ENCODE data around the gene DNAJC18.

DNAJC18 gene

DNA sequence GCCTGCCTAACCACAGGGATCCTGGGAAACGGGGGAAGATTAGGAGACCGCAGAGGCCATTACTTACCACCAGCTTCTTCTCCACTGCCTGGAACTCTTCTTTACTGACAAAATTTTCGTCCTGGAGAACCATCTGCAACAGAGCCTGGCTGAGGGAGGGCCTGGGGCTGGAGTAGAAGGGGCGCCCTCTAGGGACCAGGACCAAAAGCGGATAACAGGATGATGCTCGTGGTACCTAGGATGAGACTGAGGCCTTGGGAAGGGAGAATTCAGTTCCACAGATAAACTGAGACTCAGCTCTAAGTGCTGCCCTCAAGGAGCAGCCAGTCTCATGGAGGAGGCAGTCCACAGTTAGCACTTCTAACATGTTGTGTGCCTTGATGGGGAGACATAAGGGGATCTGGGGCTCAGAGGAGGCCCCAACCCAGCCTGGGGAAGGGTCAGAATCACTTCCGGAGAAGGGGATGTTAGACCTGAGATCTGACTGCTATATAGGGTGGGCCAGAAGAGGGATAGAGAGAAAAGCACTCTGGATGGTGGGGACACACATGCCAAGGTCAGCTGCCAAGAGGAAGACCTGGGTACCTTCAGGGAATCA lies 36.7 kb downstream of the DNAJC18 start:
- H3K79me2 ChIP-seq (ENCODE audit: insufficient read depth, low read length) = no peaks in the 10 kb centered on the region
- peaks cover 26% of the 10 kb centered on the region for H3K4me1 ChIP-seq (ENCODE audit: insufficient read depth, low read length, severe bottlenecking)
- H3K9me2 ChIP-seq (ENCODE audit: low read depth, low read length) = no peaks in the 10 kb centered on the region
- no peaks in the 10 kb centered on the region for H3K36me3 ChIP-seq (ENCODE audit: insufficient read depth, low read length)
- H3K27ac ChIP-seq (ENCODE audit: low read depth, low read length, poor library complexity, severe bottlenecking) = peak overlapping the region; percentile 89
- H3K9ac ChIP-seq (ENCODE audit: low read length) = peak overlapping the region; percentile 58; the same call in 1 of the 2 replicates
- no peaks in the 10 kb centered on the region for H4K20me1 ChIP-seq (ENCODE audit: insufficient read depth, low read length)
- no peaks in the 10 kb centered on the region for H3F3A ChIP-seq (ENCODE audit: insufficient read depth, low read length)
- H3K27me3 ChIP-seq (ENCODE audit: insufficient read depth, low read length) = no peaks in the 10 kb centered on the region
- H3K4me2 ChIP-seq (ENCODE audit: low read length) = peak overlapping the region; percentile 84
- no peak for TF ChIP-seq EZH2 (IDR thresholded peaks at IDR 0.05; ENCODE audit: borderline replicate concordance, low read length)
- TF ChIP-seq, protein P1, sequence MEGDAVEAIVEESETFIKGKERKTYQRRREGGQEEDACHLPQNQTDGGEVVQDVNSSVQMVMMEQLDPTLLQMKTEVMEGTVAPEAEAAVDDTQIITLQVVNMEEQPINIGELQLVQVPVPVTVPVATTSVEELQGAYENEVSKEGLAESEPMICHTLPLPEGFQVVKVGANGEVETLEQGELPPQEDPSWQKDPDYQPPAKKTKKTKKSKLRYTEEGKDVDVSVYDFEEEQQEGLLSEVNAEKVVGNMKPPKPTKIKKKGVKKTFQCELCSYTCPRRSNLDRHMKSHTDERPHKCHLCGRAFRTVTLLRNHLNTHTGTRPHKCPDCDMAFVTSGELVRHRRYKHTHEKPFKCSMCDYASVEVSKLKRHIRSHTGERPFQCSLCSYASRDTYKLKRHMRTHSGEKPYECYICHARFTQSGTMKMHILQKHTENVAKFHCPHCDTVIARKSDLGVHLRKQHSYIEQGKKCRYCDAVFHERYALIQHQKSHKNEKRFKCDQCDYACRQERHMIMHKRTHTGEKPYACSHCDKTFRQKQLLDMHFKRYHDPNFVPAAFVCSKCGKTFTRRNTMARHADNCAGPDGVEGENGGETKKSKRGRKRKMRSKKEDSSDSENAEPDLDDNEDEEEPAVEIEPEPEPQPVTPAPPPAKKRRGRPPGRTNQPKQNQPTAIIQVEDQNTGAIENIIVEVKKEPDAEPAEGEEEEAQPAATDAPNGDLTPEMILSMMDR (IDR thresholded peaks at IDR 0.05; ENCODE audit: low read length) = peak; percentile 79
- no peak overlapping the region for H2AFZ ChIP-seq (ENCODE audit: low read length)
- H3K9me3 ChIP-seq (ENCODE audit: low read length) = no peaks in the 10 kb centered on the region
- peak overlapping the region; percentile 62 for H3K4me3 ChIP-seq (ENCODE audit: low read depth, low read length, poor library complexity, severe bottlenecking)

DNA sequence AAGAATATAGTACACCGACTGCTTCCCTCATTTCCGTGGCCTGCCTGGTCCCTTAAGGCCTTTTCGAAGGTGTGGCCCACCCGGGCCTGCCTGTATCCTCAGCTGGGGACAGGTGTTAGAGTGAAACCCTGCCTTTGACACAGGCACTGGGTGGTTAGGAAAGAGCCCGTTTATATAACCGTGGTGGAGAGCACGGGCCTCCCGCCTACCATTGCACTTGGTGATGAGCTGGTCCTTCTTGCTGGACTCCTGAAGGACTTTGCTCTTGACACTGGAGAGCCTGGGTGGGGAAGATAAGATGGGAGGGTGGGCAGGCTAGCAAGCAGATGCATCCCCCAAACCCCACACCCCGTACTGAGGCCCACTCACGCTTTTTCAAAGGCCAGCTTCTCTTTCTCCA lies 37.8 kb downstream of the DNAJC18 start:
- TF ChIP-seq EZH2 (IDR thresholded peaks at IDR 0.05; ENCODE audit: borderline replicate concordance, low read length) = no peak
- TF ChIP-seq, protein P1 (IDR thresholded peaks at IDR 0.05; ENCODE audit: low read length) = no peak
- H3K9me3 ChIP-seq (ENCODE audit: low read length) = no peaks in the 10 kb centered on the region
- no peaks in the 10 kb centered on the region for H3K79me2 ChIP-seq (ENCODE audit: insufficient read depth, low read length)
- no peak overlapping the region for H3K27ac ChIP-seq (ENCODE audit: low read depth, low read length, poor library complexity, severe bottlenecking)
- no peaks in the 10 kb centered on the region for H3K9me2 ChIP-seq (ENCODE audit: low read depth, low read length)
- H3K4me1 ChIP-seq (ENCODE audit: insufficient read depth, low read length, severe bottlenecking) = peaks cover 18% of the 10 kb centered on the region
- no peaks in the 10 kb centered on the region for H3K36me3 ChIP-seq (ENCODE audit: insufficient read depth, low read length)
- no peak overlapping the region for H3K4me3 ChIP-seq (ENCODE audit: low read depth, low read length, poor library complexity, severe bottlenecking)
- H2AFZ ChIP-seq (ENCODE audit: low read length) = no peak overlapping the region
- no peaks in the 10 kb centered on the region for H3K27me3 ChIP-seq (ENCODE audit: insufficient read depth, low read length)
- no peak overlapping the region for H3K9ac ChIP-seq (ENCODE audit: low read length)
- H3K4me2 ChIP-seq (ENCODE audit: low read length) = no peak overlapping the region
- no peaks in the 10 kb centered on the region for H3F3A ChIP-seq (ENCODE audit: insufficient read depth, low read length)
- no peaks in the 10 kb centered on the region for H4K20me1 ChIP-seq (ENCODE audit: insufficient read depth, low read length)

DNA sequence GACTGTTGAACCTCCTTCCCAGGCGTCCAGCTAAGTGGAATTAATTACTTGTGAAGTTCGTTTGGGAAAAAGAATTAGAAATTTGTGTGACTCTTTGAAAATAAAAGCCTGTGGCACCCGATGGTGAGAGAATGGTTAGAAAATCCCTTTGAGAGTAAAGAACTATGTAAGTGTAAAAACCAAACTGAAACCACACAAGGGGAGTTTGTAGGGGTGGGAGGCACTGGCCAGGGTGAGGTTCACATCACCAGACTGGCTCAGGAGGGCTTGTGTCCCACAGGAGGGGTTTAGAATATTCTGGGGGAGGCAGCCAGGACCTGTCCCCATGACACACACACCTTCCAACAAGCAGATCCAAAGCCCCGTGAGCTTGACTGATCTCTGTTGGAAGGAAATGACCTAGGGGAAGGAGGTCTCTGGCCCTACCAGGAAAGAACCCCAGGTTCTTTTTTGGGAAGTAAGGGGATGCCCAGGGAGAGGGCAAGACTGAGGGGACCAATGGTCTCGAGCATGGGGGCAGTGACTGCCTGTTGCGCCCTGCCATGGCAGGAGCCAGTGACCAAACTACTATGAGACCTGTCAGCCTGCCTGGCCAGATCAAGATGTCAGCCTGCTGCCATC lies 39.7 kb downstream of the DNAJC18 start:
- no peaks in the 10 kb centered on the region for H3K9me3 ChIP-seq (ENCODE audit: low read length)
- no peak overlapping the region for H3K4me3 ChIP-seq (ENCODE audit: low read depth, low read length, poor library complexity, severe bottlenecking)
- H4K20me1 ChIP-seq (ENCODE audit: insufficient read depth, low read length) = no peaks in the 10 kb centered on the region
- H3K79me2 ChIP-seq (ENCODE audit: insufficient read depth, low read length) = no peaks in the 10 kb centered on the region
- no peaks in the 10 kb centered on the region for H3K27me3 ChIP-seq (ENCODE audit: insufficient read depth, low read length)
- H3K9ac ChIP-seq (ENCODE audit: low read length) = no peak overlapping the region
- no peak overlapping the region for H2AFZ ChIP-seq (ENCODE audit: low read length)
- no peak overlapping the region for H3K27ac ChIP-seq (ENCODE audit: low read depth, low read length, poor library complexity, severe bottlenecking)
- no peaks in the 10 kb centered on the region for H3K9me2 ChIP-seq (ENCODE audit: low read depth, low read length)
- no peaks in the 10 kb centered on the region; the same call in 1 of the 2 replicates for H3K36me3 ChIP-seq (ENCODE audit: insufficient read depth, low read length)
- peaks cover 34% of the 10 kb centered on the region for H3K4me1 ChIP-seq (ENCODE audit: insufficient read depth, low read length, severe bottlenecking)
- TF ChIP-seq, protein P1 (IDR thresholded peaks at IDR 0.05; ENCODE audit: low read length) = no peak
- TF ChIP-seq EZH2 (IDR thresholded peaks at IDR 0.05; ENCODE audit: borderline replicate concordance, low read length) = no peak
- no peaks in the 10 kb centered on the region for H3F3A ChIP-seq (ENCODE audit: insufficient read depth, low read length)
- no peak overlapping the region for H3K4me2 ChIP-seq (ENCODE audit: low read length)

All from OCI-LY1 (cell line).